ENCODE results near the gene SLC35E1.

SLC35E1 gene

DNA sequence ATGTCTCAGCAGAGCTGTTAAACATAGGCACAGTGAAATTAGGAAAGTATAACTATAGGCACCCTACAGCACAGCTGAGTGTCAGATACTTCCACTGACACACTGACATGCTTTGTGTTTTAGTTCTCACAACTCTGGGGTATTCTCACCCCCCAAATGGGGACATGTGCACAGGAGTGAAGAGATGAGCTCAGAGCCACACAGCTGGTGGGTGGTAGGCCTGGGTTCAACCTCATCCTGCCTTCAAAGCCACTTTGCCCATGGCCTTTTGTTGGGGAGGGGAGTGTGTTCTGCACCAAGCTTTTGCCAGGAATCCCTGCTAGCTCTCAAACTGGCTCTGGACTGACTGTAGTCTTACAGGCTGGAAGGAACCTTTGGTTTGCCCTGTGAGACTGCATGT lies 1.7 kb upstream of the SLC35E1 start:
- H3K9me3 ChIP-seq = no peaks in the 10 kb centered on the region
- TF ChIP-seq, protein P1, sequence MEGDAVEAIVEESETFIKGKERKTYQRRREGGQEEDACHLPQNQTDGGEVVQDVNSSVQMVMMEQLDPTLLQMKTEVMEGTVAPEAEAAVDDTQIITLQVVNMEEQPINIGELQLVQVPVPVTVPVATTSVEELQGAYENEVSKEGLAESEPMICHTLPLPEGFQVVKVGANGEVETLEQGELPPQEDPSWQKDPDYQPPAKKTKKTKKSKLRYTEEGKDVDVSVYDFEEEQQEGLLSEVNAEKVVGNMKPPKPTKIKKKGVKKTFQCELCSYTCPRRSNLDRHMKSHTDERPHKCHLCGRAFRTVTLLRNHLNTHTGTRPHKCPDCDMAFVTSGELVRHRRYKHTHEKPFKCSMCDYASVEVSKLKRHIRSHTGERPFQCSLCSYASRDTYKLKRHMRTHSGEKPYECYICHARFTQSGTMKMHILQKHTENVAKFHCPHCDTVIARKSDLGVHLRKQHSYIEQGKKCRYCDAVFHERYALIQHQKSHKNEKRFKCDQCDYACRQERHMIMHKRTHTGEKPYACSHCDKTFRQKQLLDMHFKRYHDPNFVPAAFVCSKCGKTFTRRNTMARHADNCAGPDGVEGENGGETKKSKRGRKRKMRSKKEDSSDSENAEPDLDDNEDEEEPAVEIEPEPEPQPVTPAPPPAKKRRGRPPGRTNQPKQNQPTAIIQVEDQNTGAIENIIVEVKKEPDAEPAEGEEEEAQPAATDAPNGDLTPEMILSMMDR (IDR thresholded peaks at IDR 0.05) = no peak
- peaks cover 29 to 37% of the 10 kb centered on the region in 2 experiments for H3K4me1 ChIP-seq (ENCODE audit: control insufficient read depth in 1 of 2, insufficient read depth in 1 of 2, low read depth in 1 of 2, low read length in 1 of 2)
- H3K4me3 ChIP-seq (ENCODE audit: low read depth in 1 of 2, low read length in 1 of 2) = no peak overlapping the region
- H3K27me3 ChIP-seq = no peaks in the 10 kb centered on the region
- H3K36me3 ChIP-seq = peaks cover 66% of the 10 kb centered on the region
- peak overlapping the region; percentile 92 for H3K27ac ChIP-seq

DNA sequence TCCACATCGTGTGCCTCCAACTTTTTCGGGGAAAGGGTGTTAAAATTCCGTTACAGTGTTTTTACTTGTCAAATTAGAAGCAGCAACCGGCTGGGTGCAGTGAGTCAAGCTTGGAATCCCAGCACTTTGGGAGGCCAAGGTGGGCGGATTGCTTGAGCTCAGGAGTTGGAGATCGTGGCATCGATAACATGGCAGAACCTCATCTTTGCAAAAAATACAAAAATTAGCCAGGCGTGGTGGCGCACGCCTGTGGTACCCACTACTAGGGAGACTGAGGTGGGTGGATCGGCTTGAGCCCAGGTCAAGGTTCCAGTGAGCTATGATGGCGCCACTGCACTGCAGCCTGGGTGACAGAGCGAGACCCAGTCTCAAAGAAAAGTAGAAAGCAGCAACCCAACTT lies 1.1 kb upstream of the SLC35E1 start:
- Histone ChIP-seq H3K27me3 (no peaks in the 10 kb centered on the region), H3K9me3 (no peaks in the 10 kb centered on the region), H3K4me1 (ENCODE audit: control insufficient read depth in 1 of 2, insufficient read depth in 1 of 2, low read depth in 1 of 2, low read length in 1 of 2) (peaks cover 29 to 37% of the 10 kb centered on the region in 2 experiments), H3K27ac (peak overlapping the region; percentile 92), H3K4me3 (ENCODE audit: low read depth in 1 of 2, low read length in 1 of 2) (peak overlapping the region; percentile 88 to 92), H3K36me3 (peaks cover 65% of the 10 kb centered on the region)
- TF ChIP-seq, protein P1 (IDR thresholded peaks at IDR 0.05) = no peak

DNA sequence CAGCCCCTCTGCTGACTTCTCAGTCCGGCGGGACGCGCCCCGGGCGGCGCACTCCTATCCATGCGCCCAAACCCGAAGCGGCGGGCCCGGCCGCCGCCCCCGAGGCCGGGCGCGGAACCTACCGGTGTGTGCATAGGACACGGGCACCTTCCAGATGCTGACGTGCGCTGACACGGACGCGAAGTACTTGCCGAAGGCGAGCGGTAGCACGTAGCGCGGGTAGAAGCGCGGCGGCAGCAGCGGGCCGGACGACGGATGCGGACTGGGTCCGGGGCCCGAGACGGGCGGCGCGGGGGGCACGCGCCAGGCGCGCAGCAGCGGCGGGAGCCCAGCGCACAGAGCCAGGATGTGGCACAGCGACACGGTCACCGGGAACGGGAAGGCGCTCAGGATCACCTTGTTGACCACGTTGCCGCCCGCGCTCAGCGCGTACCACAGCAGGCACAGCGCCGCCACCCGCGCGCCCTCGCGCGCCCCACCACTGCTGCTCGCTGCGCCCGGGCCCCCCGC lies 338 bp downstream of the SLC35E1 start:
- no peaks in the 10 kb centered on the region for H3K9me3 ChIP-seq
- H3K4me1 ChIP-seq (ENCODE audit: control insufficient read depth in 1 of 2, insufficient read depth in 1 of 2, low read depth in 1 of 2, low read length in 1 of 2) = peaks cover 29 to 37% of the 10 kb centered on the region in 2 experiments
- no peaks in the 10 kb centered on the region for H3K27me3 ChIP-seq
- H3K36me3 ChIP-seq = peaks cover 59% of the 10 kb centered on the region
- TF ChIP-seq, protein P1 (IDR thresholded peaks at IDR 0.05) = no peak
- peak overlapping the region; percentile 88 to 92 for H3K4me3 ChIP-seq (ENCODE audit: low read depth in 1 of 2, low read length in 1 of 2)
- H3K27ac ChIP-seq = peak overlapping the region; percentile 92

DNA sequence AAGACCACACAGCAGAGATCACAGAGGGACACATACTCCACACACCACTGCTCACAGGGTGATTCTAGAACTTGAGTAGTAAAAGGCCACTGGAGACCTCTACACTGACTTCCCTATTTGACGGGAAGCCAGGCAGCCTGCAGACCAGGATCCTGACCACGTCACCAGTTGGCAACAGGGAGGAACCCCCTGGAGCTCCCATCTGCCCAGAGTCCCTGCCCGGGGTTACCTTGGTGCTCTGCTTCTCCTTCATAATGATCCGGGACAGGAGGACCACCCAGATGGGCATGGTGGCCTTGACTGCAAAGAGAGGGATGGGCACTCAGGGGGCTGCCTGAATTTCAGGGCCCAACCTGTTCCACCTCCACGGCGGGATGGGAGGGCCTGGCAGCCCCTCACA lies 932 bp downstream of the SLC35E1 start:
- peak overlapping the region; percentile 92 for H3K27ac ChIP-seq
- TF ChIP-seq, protein P1 (IDR thresholded peaks at IDR 0.05) = no peak
- peaks cover 53% of the 10 kb centered on the region for H3K36me3 ChIP-seq
- H3K4me3 ChIP-seq (ENCODE audit: low read depth in 1 of 2, low read length in 1 of 2) = peak overlapping the region; percentile 88 to 92
- no peaks in the 10 kb centered on the region for H3K9me3 ChIP-seq
- no peaks in the 10 kb centered on the region for H3K27me3 ChIP-seq
- peaks cover 31 to 42% of the 10 kb centered on the region in 2 experiments for H3K4me1 ChIP-seq (ENCODE audit: control insufficient read depth in 1 of 2, insufficient read depth in 1 of 2, low read depth in 1 of 2, low read length in 1 of 2)

DNA sequence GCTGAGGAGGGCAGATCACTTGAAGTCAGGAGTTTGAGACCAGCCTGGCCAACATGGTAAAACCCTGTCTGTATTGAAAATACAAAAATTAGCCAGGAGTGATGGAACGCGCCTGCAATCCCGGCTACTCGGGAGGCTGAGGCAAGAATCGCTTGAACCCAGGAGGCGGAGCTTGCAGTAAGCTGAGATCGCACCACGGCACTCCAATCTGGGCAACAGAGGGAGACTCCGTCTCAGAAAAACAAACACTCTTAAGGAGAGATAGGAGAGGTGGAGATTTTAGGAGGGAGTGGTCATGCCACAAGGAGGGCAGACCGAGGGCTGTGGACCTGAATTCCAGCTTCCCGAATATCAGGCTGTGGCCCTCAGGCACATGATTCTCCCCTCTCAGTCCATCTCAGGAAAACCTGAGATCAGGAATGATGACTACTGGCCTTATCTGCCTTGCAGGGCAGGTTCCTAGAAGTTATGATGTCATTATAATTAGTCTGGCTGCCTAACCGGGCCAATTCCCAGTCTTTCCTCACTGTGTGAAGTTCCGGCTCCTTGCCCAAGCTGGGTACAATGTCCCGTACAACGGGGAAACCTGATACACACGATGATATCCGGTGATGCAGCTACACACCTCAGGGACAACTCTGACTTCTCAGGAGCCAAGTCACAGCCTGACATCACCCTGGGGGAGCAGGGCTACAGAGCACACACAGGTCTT lies 2.5 kb downstream of the SLC35E1 start:
- no peak overlapping the region for H3K27ac ChIP-seq
- TF ChIP-seq, protein P1 (IDR thresholded peaks at IDR 0.05) = no peak
- H3K4me3 ChIP-seq (ENCODE audit: low read depth in 1 of 2, low read length in 1 of 2) = no peak overlapping the region
- peaks cover 37 to 48% of the 10 kb centered on the region in 2 experiments for H3K4me1 ChIP-seq (ENCODE audit: control insufficient read depth in 1 of 2, insufficient read depth in 1 of 2, low read depth in 1 of 2, low read length in 1 of 2)
- H3K36me3 ChIP-seq = peaks cover 46% of the 10 kb centered on the region
- no peaks in the 10 kb centered on the region for H3K9me3 ChIP-seq
- no peaks in the 10 kb centered on the region for H3K27me3 ChIP-seq
